ENCODE results near the gene SUDS3. TPM values are rescaled to one million over a fixed set of nuclear protein-coding genes. Genes with fewer than 3 reads are reported as not detected.

Gene SUDS3
- total and polyA plus RNA-seq, 10 of the 15 experiments (the other 5 are each of a cell fraction or from before 2014, with no cell fraction given) = 5.2 to 42.8 (median 21.7) TPM

- RAD21 ChIA-PET (ENCODE audit: unreplicated experiment) = interaction anchor here (0.8 to 6.6 kb wide), 12 partner anchors 16 to 254 kb away, joined by 3 to 166 read pairs (median 10); partner anchors contain the start of gene PEBP1
- H3K4me1 ChIP-seq (ENCODE audit: control insufficient read depth, insufficient read depth, low read length) = peaks cover 3% of the 10 kb centered on the region
- FAIRE-seq = no peak
- H3K4me3 ChIP-seq = peak overlapping the region; percentile 72; the same call in 1 of the 2 replicates
- intact Hi-C loops (cut with micrococcal nuclease; ENCODE audit: unreplicated experiment) (no loop called here), in situ Hi-C loops (cut with MboI) (loop anchor here (5.0 kb wide), 1 partner anchor 192 kb away; no protein-coding TSS in a partner anchor)
- ATAC-seq = no peak
- 96% methylated on average over 11 of the region's 14 CpGs for WGBS (ENCODE audit: insufficient coverage, insufficient replicate concordance, low lambda C conversion rate, missing lambda C conversion rate)
- no peaks in the 10 kb centered on the region for H3K9me3 ChIP-seq (replicated peaks; ENCODE audit: control insufficient read depth, insufficient read depth, low read length)
- no peak overlapping the region for H3K4me2 ChIP-seq (ENCODE audit: control insufficient read depth, insufficient read depth)
- no peaks in the 10 kb centered on the region for H4K20me1 ChIP-seq (ENCODE audit: control insufficient read depth, insufficient read depth)
- no peak for DNase-seq (ENCODE audit: low read depth, low spot score)
- CTCF ChIA-PET = interaction anchor here (0.6 to 6.3 kb wide), 17 partner anchors 16 to 524 kb away, joined by 3 to 277 read pairs (median 5); no protein-coding TSS in a partner anchor
- H3K36me3 ChIP-seq (ENCODE audit: control insufficient read depth in 2 of 2, insufficient read depth in 2 of 2, low read length in 1 of 2) = no peaks in the 10 kb centered on the region
- no peaks in the 10 kb centered on the region for H3K27me3 ChIP-seq (replicated peaks in 1 of 2; ENCODE audit: control insufficient read depth in 2 of 2, insufficient read depth in 2 of 2, low read length in 1 of 2)
- no peak overlapping the region for H3K9ac ChIP-seq (ENCODE audit: control insufficient read depth, insufficient read depth, low read length)
- no peak overlapping the region for H3K27ac ChIP-seq (ENCODE audit: control insufficient read depth, insufficient read depth)
- POLR2A ChIA-PET = interaction anchor here (0.5 to 3.6 kb wide), 16 partner anchors 15 to 575 kb away, joined by 3 to 20 read pairs (median 4); partner anchors contain the start of gene PEBP1
- SMC1A ChIA-PET (ENCODE audit: uncharacterized antibody, unreplicated experiment) = interaction anchor here (0.7 to 6.7 kb wide), 18 partner anchors 18 to 254 kb away, joined by 3 to 185 read pairs (median 6); no protein-coding TSS in a partner anchor
- H2AFZ ChIP-seq (ENCODE audit: control insufficient read depth, low read depth, low read length) = no peak overlapping the region
- BruUV-seq (replicated peaks) = no TSS peak
- TF ChIP-seq MLLT1 (IDR thresholded peaks at IDR 0.05) (peak; percentile 62), ZBTB11 (CRISPR knock-in tag; IDR thresholded peaks at IDR 0.05) (no peak)
- H3K79me2 ChIP-seq (ENCODE audit: control insufficient read depth, insufficient read depth, low read length) = peaks cover 51% of the 10 kb centered on the region
Measured at GRCh38 chr12:118374126-118374725, 2.1 kb upstream of the SUDS3 start.
